Osteoblast (primary cell): Measurements from ENCODE around the gene POU2F1. TPM values are rescaled to one million over a fixed set of nuclear protein-coding genes. Genes with fewer than 3 reads are reported as not detected.
"Not testable (repeated sequence)": the region's sequence is repeated elsewhere in the genome, so short reads cannot be mapped to it uniquely, and the experiment has no call there.

Source experiments
- DNase-seq: peaks from one replicate; pipeline ENCODE4 v3.0.0; 2011; ENCODE audit warnings: low spot score, mixed read lengths; ENCODE audit not compliant: insufficient read length; ENCODE audit errors: missing footprints
- H2AFZ ChIP-seq: 2 replicates; pipeline ENCODE4 v1.6.0; 2011; ENCODE audit warnings: mild to moderate bottlenecking, low read length
- H3K27ac ChIP-seq: 2 replicates; pipeline ENCODE4 v1.5.1; 2011; ENCODE audit warnings: mild to moderate bottlenecking, low read depth, low read length, moderate library complexity
- H3K27me3 ChIP-seq: 2 replicates; pipeline ENCODE4 v1.6.0; 2012; ENCODE audit warnings: mild to moderate bottlenecking, control low read depth, inconsistent platforms, low read length, moderate library complexity; ENCODE audit not compliant: insufficient read depth
- H3K36me3 ChIP-seq: 2 replicates; pipeline ENCODE4 v1.5.1; 2011; ENCODE audit warnings: mild to moderate bottlenecking, low read length, control low read depth, moderate library complexity; ENCODE audit not compliant: insufficient read depth
- H3K4me1 ChIP-seq: 2 replicates; pipeline ENCODE4 v1.5.1; 2011; ENCODE audit warnings: mild to moderate bottlenecking, low read length, control low read depth, moderate library complexity; ENCODE audit not compliant: insufficient read depth
- H3K4me2 ChIP-seq: 2 replicates; pipeline ENCODE4 v1.6.0; 2011; ENCODE audit warnings: mild to moderate bottlenecking, low read length; ENCODE audit not compliant: insufficient read depth
- H3K4me3 ChIP-seq: fragments of 200-600 bp; sonication (generic); 3 replicates; pipeline ENCODE4 v1.5.1; 2012; ENCODE audit warnings: mild to moderate bottlenecking, low read length, inconsistent platforms; ENCODE audit not compliant: insufficient read depth
- H3K79me2 ChIP-seq: 2 replicates; pipeline ENCODE4 v1.6.0; 2012; ENCODE audit warnings: mild to moderate bottlenecking, low read length, control low read depth, inconsistent platforms; ENCODE audit not compliant: insufficient read depth
- H3K9me3 ChIP-seq: 2 replicates; pipeline ENCODE4 v1.5.1; 2011; ENCODE audit warnings: low read depth, low read length, control low read depth
- H4K20me1 ChIP-seq: 2 replicates; pipeline ENCODE4 v1.6.0; 2012; ENCODE audit warnings: mild to moderate bottlenecking, low read length, control low read depth; ENCODE audit not compliant: insufficient read depth
- total RNA-seq: library from RNA; depleted of rRNA; stranded (reverse); fragments of >200 nt; gene quantifications from 2 replicates; pipeline ENCODE4 v1.2.3, GENCODE V29; 2012
- TF ChIP-seq, protein P1 (sequence below): IDR thresholded peaks from 2 replicates; pipeline ENCODE4 v1.5.1; 2011; ENCODE audit warnings: mild to moderate bottlenecking, low read depth, low read length, moderate library complexity; ENCODE audit errors: extremely low read depth

POU2F1 gene
- total RNA-seq, 1 donor = 11.6 TPM

DNA sequence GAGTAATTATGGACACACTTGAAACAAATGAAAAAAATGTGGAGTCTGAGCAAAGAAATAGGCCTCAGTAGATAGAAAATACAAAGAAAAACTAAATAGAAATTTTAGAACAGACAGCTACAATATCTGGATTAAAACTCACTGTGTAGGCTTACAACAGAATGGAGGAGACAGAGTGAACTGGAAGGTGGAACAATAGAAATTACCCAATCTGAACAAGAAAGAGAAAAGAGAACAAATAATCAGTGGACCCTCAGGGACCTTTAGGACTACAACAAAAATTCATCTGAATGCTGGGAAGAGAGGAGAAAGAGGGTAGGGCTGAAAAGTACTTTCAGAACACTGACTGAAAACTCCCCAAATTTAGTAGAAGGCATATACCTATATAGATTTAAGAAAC lies 90.0 kb downstream of the POU2F1 start:
- Histone ChIP-seq H4K20me1 (peaks cover 3% of the 10 kb centered on the region), H3K79me2 (peaks cover 3% of the 10 kb centered on the region), H3K36me3 (no peaks in the 10 kb centered on the region), H2AFZ (no peak overlapping the region), H3K4me2 (no peak overlapping the region), H3K4me3 (no peak overlapping the region), H3K4me1 (no peaks in the 10 kb centered on the region), H3K9me3 (no peaks in the 10 kb centered on the region), H3K27ac (no peak overlapping the region), H3K27me3 (no peaks in the 10 kb centered on the region)
- TF ChIP-seq, protein P1, sequence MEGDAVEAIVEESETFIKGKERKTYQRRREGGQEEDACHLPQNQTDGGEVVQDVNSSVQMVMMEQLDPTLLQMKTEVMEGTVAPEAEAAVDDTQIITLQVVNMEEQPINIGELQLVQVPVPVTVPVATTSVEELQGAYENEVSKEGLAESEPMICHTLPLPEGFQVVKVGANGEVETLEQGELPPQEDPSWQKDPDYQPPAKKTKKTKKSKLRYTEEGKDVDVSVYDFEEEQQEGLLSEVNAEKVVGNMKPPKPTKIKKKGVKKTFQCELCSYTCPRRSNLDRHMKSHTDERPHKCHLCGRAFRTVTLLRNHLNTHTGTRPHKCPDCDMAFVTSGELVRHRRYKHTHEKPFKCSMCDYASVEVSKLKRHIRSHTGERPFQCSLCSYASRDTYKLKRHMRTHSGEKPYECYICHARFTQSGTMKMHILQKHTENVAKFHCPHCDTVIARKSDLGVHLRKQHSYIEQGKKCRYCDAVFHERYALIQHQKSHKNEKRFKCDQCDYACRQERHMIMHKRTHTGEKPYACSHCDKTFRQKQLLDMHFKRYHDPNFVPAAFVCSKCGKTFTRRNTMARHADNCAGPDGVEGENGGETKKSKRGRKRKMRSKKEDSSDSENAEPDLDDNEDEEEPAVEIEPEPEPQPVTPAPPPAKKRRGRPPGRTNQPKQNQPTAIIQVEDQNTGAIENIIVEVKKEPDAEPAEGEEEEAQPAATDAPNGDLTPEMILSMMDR = no peak
- no peak for DNase-seq

DNA sequence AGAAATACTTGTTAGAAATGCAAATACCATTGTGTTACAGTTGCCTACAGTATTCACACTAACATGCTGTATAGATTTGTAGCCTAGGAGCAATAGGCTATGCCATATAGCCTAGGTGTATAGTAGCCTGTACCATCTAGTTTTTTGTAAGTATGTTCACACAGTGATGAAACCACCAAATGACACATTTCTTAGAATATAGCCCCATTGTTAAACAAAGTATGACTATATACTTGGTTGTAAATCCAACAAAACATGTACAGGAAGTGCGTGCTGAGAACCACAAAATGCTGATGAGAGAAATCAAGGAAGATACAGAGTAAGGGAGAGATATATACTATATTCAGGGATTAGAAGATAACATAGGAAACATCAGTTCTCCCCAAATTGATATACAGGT lies 92.2 kb downstream of the POU2F1 start:
- Histone ChIP-seq H3K9me3 (no peaks in the 10 kb centered on the region), H3K79me2 (peaks cover 3% of the 10 kb centered on the region), H4K20me1 (no peaks in the 10 kb centered on the region), H3K27ac (no peak overlapping the region), H3K4me1 (no peaks in the 10 kb centered on the region), H3K36me3 (no peaks in the 10 kb centered on the region), H2AFZ (no peak overlapping the region), H3K4me3 (no peak overlapping the region), H3K4me2 (no peak overlapping the region), H3K27me3 (no peaks in the 10 kb centered on the region)
- DNase-seq = no peak
- TF ChIP-seq, protein P1 = no peak

DNA sequence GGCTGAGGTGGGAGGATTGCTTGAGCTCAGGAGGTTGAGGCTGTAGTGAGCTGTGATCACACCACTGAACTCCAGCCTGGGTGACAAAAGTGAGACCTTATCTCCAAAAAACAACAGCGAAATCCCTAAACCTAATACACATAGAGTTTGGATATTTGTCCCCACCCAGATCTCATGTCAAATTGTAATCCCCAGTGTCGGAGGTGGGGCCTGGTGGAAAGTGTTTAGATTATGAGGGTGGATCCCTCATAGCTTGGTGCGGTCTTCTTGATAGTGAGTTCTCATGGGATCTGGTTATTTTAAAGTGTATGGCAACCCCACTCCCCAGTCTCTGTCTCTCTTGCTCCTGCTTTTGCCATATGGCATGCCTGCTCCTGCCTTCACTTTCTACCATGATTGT lies 94.0 kb downstream of the POU2F1 start:
- no peak for DNase-seq
- Histone ChIP-seq H3K4me1 (no peaks in the 10 kb centered on the region), H3K27ac (no peak overlapping the region), H3K4me2 (no peak overlapping the region), H4K20me1 (no peaks in the 10 kb centered on the region), H3K27me3 (no peaks in the 10 kb centered on the region), H3K9me3 (no peaks in the 10 kb centered on the region), H3K79me2 (no peaks in the 10 kb centered on the region), H3K4me3 (no peak overlapping the region), H3K36me3 (no peaks in the 10 kb centered on the region), H2AFZ (no peak overlapping the region)
- TF ChIP-seq, protein P1 = no peak

DNA sequence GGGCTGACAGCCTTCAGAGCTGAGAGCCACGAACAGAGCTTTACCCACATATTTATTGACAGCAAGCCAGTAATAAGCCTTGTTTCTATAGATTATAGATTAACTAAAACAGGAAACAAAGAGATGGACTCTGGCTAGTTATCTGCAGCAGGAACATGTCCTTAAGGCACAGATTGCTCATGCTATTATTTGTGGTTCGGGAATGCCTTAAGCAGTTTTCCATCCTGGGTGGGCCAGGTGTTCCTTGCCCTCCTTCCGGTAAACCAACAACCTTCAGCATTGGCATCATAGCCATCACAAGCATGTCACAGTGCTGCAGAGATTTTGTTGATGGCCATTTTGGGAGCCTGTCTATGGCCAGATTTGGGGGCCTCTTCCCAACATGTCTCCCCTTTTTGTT lies 96.8 kb downstream of the POU2F1 start:
- no peak for DNase-seq
- TF ChIP-seq, protein P1 = no peak
- H3K4me2 ChIP-seq = no peak overlapping the region
- no peaks in the 10 kb centered on the region for H4K20me1 ChIP-seq
- no peaks in the 10 kb centered on the region for H3K27me3 ChIP-seq
- H3K27ac ChIP-seq = no peak overlapping the region
- no peak overlapping the region for H3K4me3 ChIP-seq
- no peaks in the 10 kb centered on the region for H3K36me3 ChIP-seq
- H3K9me3 ChIP-seq = no peaks in the 10 kb centered on the region
- H3K79me2 ChIP-seq = no peaks in the 10 kb centered on the region
- H2AFZ ChIP-seq = no peak overlapping the region
- no peaks in the 10 kb centered on the region for H3K4me1 ChIP-seq

DNA sequence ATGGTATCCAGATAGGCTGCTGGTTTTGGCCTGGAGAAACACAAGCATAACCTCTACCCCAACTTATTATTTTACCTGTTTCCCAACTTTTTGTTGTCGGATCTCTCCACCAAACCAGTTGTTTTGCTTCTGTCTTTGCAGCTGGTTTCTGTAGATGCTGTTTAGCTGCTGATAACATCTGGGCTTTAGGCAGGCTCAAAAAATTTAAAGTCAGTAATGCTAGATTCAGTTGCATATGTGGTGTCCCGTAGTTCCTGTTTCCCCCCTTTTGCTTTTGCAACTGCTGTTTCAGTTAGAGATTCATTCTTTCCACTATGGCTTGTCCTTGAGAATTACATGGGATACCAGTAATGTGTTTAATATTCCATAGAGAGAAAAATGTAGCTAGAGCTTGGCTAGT lies 98.5 kb downstream of the POU2F1 start:
- not testable (repeated sequence) for H3K27me3 ChIP-seq, H2AFZ ChIP-seq, H3K79me2 ChIP-seq, H3K4me1 ChIP-seq, DNase-seq, H3K9me3 ChIP-seq, H3K4me2 ChIP-seq, H3K36me3 ChIP-seq, H3K4me3 ChIP-seq, H3K27ac ChIP-seq, H4K20me1 ChIP-seq
